ENCODE results near the gene ZC3H14. TPM values are rescaled to one million over a fixed set of nuclear protein-coding genes. Genes with fewer than 3 reads are reported as not detected.

Gene ZC3H14
- total RNA-seq, 1 donor from 2014 or later, result 140 TPM

DNA sequence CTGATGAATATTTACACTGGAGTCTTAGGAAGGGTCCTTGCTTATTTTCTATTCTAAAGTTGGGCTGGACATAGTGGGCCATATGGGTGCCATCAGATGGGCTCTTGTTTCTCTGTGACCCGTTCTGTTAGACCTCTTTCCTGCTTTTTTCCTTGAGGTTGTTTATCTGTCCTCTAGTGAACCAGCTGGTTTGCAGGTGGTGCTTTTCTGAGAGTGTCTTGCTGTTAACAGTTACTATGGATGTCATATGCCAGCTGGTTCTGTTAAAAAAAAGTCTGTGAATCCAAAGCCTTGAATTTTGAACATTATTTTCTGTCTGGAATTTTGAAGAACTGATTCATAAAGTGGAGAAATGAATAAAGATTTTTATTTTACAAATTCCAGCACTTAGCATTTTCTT lies 29.2 kb downstream of the ZC3H14 start:
- H3K4me1 ChIP-seq, result no peaks in the 10 kb centered on the region
- no peak overlapping the region for H2AFZ ChIP-seq (replicated peaks)
- no peak for TF ChIP-seq CTCF (IDR thresholded peaks at IDR 0.05)
- TF ChIP-seq EZH2phosphoT487 (IDR thresholded peaks at IDR 0.05), result no peak
- TF ChIP-seq EZH2 (IDR thresholded peaks at IDR 0.05), result no peak
- Mint-ChIP-seq H3K27me3 (ENCODE audit: insufficient read depth, low read depth) (no peaks in the 10 kb centered on the region), H3K4me3 (no peak overlapping the region), H3K27ac (no peak overlapping the region), H3K9me3 (no peaks in the 10 kb centered on the region), H3K36me3 (peaks cover 47% of the 10 kb centered on the region), H3K4me1 (peaks cover 2% of the 10 kb centered on the region)
- H3K4me2 ChIP-seq, result no peak overlapping the region
- H3K9ac ChIP-seq, result no peak overlapping the region
- no peaks in the 10 kb centered on the region for H3K9me3 ChIP-seq (ENCODE audit: low read depth)
- no peaks in the 10 kb centered on the region for H3F3A ChIP-seq (ENCODE audit: low read depth)
- no peaks in the 10 kb centered on the region for H3K27me3 ChIP-seq
- peaks cover 10% of the 10 kb centered on the region for H4K20me1 ChIP-seq (ENCODE audit: low read depth)
- DNase-seq (ENCODE audit: low spot score), result no peak
- no peak overlapping the region for H3K4me3 ChIP-seq
- no peaks in the 10 kb centered on the region for H3K79me2 ChIP-seq (ENCODE audit: low read depth)
- H3K27ac ChIP-seq, result no peak overlapping the region
- H3K36me3 ChIP-seq, result peaks cover 19% of the 10 kb centered on the region

GRCh38 chr14:88597038-88597437 lies 34.2 kb downstream of the ZC3H14 start:
- Histone ChIP-seq H3K79me2 (ENCODE audit: low read depth) (peaks cover 6% of the 10 kb centered on the region), H3K4me2 (no peak overlapping the region), H2AFZ (replicated peaks) (no peak overlapping the region), H3K27ac (no peak overlapping the region), H3K27me3 (no peaks in the 10 kb centered on the region), H3K4me3 (no peak overlapping the region), H3F3A (ENCODE audit: low read depth) (no peaks in the 10 kb centered on the region), H3K9ac (no peak overlapping the region), H4K20me1 (ENCODE audit: low read depth) (peaks cover 6% of the 10 kb centered on the region), H3K4me1 (no peaks in the 10 kb centered on the region), H3K36me3 (peaks cover 17% of the 10 kb centered on the region), H3K9me3 (ENCODE audit: low read depth) (no peaks in the 10 kb centered on the region)
- no peak overlapping the region for H3K4me3 Mint-ChIP-seq
- no peaks in the 10 kb centered on the region for H3K4me1 Mint-ChIP-seq
- TF ChIP-seq EZH2phosphoT487 (IDR thresholded peaks at IDR 0.05) (no peak), CTCF (IDR thresholded peaks at IDR 0.05) (no peak), EZH2 (IDR thresholded peaks at IDR 0.05) (no peak)
- H3K27ac Mint-ChIP-seq, result no peak overlapping the region
- H3K36me3 Mint-ChIP-seq, result peaks cover 54% of the 10 kb centered on the region
- H3K9me3 Mint-ChIP-seq, result no peaks in the 10 kb centered on the region
- DNase-seq (ENCODE audit: low spot score), result no peak
- H3K27me3 Mint-ChIP-seq (ENCODE audit: insufficient read depth, low read depth), result no peaks in the 10 kb centered on the region

- TF ChIP-seq EZH2phosphoT487 (IDR thresholded peaks at IDR 0.05), result no peak
- TF ChIP-seq EZH2 (IDR thresholded peaks at IDR 0.05), result no peak
- TF ChIP-seq CTCF (IDR thresholded peaks at IDR 0.05), result no peak
- no peaks in the 10 kb centered on the region for H3K4me1 Mint-ChIP-seq
- Histone ChIP-seq H3K79me2 (ENCODE audit: low read depth) (peaks cover 6% of the 10 kb centered on the region), H3K9me3 (ENCODE audit: low read depth) (no peaks in the 10 kb centered on the region), H3K4me1 (no peaks in the 10 kb centered on the region), H3K4me3 (no peak overlapping the region), H3K4me2 (no peak overlapping the region), H2AFZ (replicated peaks) (no peak overlapping the region), H3K27me3 (no peaks in the 10 kb centered on the region), H3F3A (ENCODE audit: low read depth) (no peaks in the 10 kb centered on the region), H4K20me1 (ENCODE audit: low read depth) (peaks cover 5% of the 10 kb centered on the region), H3K36me3 (peaks cover 19% of the 10 kb centered on the region), H3K9ac (no peak overlapping the region), H3K27ac (no peak overlapping the region)
- H3K36me3 Mint-ChIP-seq, result peaks cover 52% of the 10 kb centered on the region
- no peak overlapping the region for H3K4me3 Mint-ChIP-seq
- H3K9me3 Mint-ChIP-seq, result no peaks in the 10 kb centered on the region
- H3K27me3 Mint-ChIP-seq (ENCODE audit: insufficient read depth, low read depth), result no peaks in the 10 kb centered on the region
- no peak overlapping the region for H3K27ac Mint-ChIP-seq
- no peak for DNase-seq (ENCODE audit: low spot score)
Measured at GRCh38 chr14:88597601-88598000, 34.8 kb downstream of the ZC3H14 start.

All from neural progenitor cell (in vitro differentiated cells).